ENCODE results near the gene SYT2. TPM values are rescaled to one million over a fixed set of nuclear protein-coding genes. Genes with fewer than 3 reads are reported as not detected.

The SYT2 gene
- total RNA-seq, 2 donors from 2014 or later: under 0.01 TPM; not detected in 1

DNA sequence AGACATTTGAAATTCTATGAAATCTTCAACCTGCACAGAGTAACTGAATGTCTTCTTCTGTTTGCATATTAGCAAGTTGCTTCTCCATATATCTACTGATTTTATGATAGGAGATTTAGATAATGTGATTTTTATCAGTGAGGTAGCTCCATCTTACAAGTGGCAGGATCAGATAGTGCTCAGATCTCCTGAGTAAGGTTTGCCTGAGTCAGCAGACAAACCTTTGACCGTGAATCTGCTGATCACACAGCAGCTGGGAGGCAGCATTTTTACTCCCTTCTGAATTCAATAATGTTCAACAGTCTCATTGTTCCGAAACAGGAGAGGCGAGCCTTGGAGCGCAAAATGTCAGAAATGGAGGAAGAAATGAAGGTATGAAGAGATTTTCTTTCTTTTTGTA lies 141.4 kb downstream of the SYT2 start:
- Histone ChIP-seq H3K27me3 (replicated peaks; ENCODE audit: insufficient read depth) (no peaks in the 10 kb centered on the region), H3K36me3 (peaks cover 63% of the 10 kb centered on the region), H3K4me3 (no peak overlapping the region), H3K9me3 (no peaks in the 10 kb centered on the region), H3K4me1 (ENCODE audit: control insufficient read depth in 1 of 2, low read depth in 2 of 2) (peaks cover 54 to 97% of the 10 kb centered on the region in 2 donors), H3K27ac (peak overlapping the region; percentile 57 to 73)
- TF ChIP-seq, protein P1, sequence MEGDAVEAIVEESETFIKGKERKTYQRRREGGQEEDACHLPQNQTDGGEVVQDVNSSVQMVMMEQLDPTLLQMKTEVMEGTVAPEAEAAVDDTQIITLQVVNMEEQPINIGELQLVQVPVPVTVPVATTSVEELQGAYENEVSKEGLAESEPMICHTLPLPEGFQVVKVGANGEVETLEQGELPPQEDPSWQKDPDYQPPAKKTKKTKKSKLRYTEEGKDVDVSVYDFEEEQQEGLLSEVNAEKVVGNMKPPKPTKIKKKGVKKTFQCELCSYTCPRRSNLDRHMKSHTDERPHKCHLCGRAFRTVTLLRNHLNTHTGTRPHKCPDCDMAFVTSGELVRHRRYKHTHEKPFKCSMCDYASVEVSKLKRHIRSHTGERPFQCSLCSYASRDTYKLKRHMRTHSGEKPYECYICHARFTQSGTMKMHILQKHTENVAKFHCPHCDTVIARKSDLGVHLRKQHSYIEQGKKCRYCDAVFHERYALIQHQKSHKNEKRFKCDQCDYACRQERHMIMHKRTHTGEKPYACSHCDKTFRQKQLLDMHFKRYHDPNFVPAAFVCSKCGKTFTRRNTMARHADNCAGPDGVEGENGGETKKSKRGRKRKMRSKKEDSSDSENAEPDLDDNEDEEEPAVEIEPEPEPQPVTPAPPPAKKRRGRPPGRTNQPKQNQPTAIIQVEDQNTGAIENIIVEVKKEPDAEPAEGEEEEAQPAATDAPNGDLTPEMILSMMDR (IDR thresholded peaks at IDR 0.05): no peak
- ATAC-seq (ENCODE audit: insufficient number of reproducible peaks, low FRiP score, low read depth): no peak
- no peak for DNase-seq (ENCODE audit: low spot score)

DNA sequence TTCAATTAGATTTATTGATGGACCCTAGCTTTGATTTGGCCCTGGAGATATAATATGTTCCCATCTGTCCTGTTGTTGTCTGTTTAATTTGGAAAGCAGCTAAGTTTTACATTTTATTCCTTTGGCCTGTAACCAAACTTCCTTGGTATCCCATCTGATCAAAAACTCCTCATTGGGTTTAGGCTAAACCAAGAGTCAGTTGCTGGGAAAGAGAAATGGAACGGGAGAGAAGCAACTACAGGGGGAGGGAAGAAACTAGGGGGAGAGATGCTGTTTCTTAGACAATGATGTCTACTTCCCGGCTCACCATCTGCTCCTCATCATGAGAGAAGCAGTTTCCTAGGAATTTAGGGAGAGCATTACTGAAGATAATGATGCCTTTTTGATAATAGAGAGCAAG lies 141.8 kb downstream of the SYT2 start:
- Histone ChIP-seq H3K4me1 (ENCODE audit: control insufficient read depth in 1 of 2, low read depth in 2 of 2) (peaks cover 54 to 97% of the 10 kb centered on the region in 2 donors), H3K36me3 (peaks cover 63% of the 10 kb centered on the region), H3K27me3 (replicated peaks; ENCODE audit: insufficient read depth) (no peaks in the 10 kb centered on the region), H3K4me3 (no peak overlapping the region), H3K27ac (peak overlapping the region; percentile 57 to 73), H3K9me3 (no peaks in the 10 kb centered on the region)
- ATAC-seq (ENCODE audit: insufficient number of reproducible peaks, low FRiP score, low read depth) (no peak), DNase-seq (ENCODE audit: low spot score) (no peak)
- TF ChIP-seq, protein P1 (IDR thresholded peaks at IDR 0.05): no peak

DNA sequence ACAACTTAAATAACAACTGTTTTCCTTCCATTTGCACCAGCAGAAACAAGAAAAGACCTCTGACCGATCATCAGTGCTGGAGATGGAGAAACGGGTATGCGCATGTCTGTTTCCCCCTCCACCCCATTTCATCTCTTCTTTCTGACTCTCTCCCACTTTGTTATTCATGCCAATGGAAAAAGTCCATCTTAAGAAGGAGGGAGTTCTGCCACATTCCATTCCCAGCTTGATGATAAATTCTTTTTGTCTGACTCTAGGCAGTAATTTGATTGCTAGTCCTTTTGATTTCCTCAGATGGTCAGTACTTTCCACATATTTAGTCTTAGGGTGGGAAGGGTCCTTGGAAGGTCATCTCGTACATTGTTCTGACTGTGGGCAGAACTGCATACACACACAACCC lies 142.5 kb downstream of the SYT2 start:
- Histone ChIP-seq H3K27me3 (replicated peaks; ENCODE audit: insufficient read depth) (no peaks in the 10 kb centered on the region), H3K36me3 (peaks cover 58% of the 10 kb centered on the region), H3K27ac (peak overlapping the region; percentile 57 to 73), H3K4me1 (ENCODE audit: control insufficient read depth in 1 of 2, low read depth in 2 of 2) (peaks cover 57 to 99% of the 10 kb centered on the region in 2 donors), H3K4me3 (no peak overlapping the region), H3K9me3 (no peaks in the 10 kb centered on the region)
- ATAC-seq (ENCODE audit: insufficient number of reproducible peaks, low FRiP score, low read depth) (no peak), DNase-seq (ENCODE audit: low spot score) (no peak)
- TF ChIP-seq, protein P1 (IDR thresholded peaks at IDR 0.05): no peak

DNA sequence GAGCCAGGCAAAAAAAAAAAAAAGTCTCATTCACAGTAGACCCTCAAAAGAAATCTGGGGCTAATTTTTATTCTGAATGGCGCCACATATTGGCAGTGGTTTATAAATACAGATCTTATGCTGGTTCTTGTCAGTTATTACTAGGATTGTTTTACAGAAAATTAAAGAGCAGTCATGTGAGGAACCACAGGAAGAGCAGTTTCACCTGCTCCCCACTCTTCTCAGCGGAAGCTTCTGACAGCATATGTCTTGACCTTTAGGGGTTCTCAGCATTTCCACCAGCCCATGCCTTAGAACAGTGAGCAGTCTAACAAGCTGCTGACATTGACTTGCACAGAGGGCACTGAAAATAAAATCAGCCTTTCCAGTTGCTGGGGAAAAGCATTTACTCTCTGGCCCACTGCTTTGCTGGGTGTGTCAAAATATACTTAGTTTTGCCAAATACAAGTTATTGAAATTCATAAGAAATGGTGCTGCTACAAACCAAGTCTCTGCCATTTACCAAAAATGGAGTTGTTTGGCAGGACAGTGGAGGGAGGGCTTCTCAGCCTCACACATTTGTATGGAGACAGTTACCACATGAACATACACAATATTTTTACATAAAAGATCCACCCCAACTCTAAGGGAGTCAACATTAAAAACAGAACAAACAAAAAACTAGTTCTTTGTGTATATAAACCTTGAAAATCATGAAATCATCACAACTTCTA lies 144.2 kb downstream of the SYT2 start:
- Histone ChIP-seq H3K27me3 (replicated peaks; ENCODE audit: insufficient read depth) (no peaks in the 10 kb centered on the region), H3K4me3 (no peak overlapping the region), H3K27ac (peak overlapping the region; percentile 57 to 73), H3K36me3 (peaks cover 47% of the 10 kb centered on the region), H3K9me3 (no peaks in the 10 kb centered on the region), H3K4me1 (ENCODE audit: control insufficient read depth in 1 of 2, low read depth in 2 of 2) (peaks cover 67 to 100% of the 10 kb centered on the region in 2 donors)
- no peak for ATAC-seq (ENCODE audit: insufficient number of reproducible peaks, low FRiP score, low read depth)
- TF ChIP-seq, protein P1 (IDR thresholded peaks at IDR 0.05): no peak
- DNase-seq (ENCODE audit: low spot score): no peak

DNA sequence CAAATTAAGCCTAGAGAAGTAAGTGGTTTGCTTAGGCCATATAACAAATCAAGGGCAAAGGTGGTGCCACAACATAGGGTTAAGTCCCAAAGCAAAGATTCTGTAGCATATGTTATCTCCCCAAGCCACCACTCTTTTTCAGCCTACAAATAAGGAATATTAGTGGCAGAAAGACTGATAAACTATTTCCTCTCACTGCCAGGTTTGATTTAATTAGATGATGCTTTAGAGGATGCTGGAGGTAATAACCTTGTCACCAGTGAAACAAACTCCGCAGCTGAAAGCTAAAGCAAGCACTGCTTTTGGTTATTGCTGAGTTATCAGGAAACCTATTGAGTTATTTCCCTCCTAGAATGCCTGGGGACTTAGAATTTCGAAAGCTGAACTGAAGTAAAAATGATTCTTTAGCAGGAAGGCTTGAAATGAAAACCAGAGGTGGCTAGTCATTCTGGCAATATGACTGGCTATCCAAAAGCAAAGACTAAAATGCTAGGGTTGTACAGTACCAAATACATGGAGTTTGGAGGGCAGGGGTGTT lies 145.2 kb downstream of the SYT2 start:
- H3K4me3 ChIP-seq: no peak overlapping the region
- peaks cover 38% of the 10 kb centered on the region for H3K36me3 ChIP-seq

More for the DNA sequence above, 145.2 kb downstream of the SYT2 start:
- H3K27ac ChIP-seq: peak overlapping the region; percentile 57 to 73
- ATAC-seq (ENCODE audit: insufficient number of reproducible peaks, low FRiP score, low read depth) (no peak), DNase-seq (ENCODE audit: low spot score) (no peak)
- TF ChIP-seq, protein P1 (IDR thresholded peaks at IDR 0.05): no peak
- no peaks in the 10 kb centered on the region for H3K9me3 ChIP-seq
- H3K4me1 ChIP-seq (ENCODE audit: control insufficient read depth in 1 of 2, low read depth in 2 of 2): peaks cover 69 to 96% of the 10 kb centered on the region in 2 donors
- H3K27me3 ChIP-seq (replicated peaks; ENCODE audit: insufficient read depth): no peaks in the 10 kb centered on the region

Data from thoracic aorta (tissue), 2 donors.